ELF-1 (cell line): ENCODE measurements around the gene TBC1D9.

ENCODE experiments used
- DNase-seq: peaks from one replicate; pipeline ENCODE4 v3.0.0-alpha.2; 2016; ENCODE audit warnings: low read depth, low spot score

Gene TBC1D9

GRCh38 chr4:140691369-140691768, 64.8 kb downstream of the TBC1D9 start:
- peak; percentile 48 for DNase-seq

- DNase-seq: no peak
These were observed 66.1 kb downstream of the TBC1D9 start for GRCh38 chr4:140690093-140690492.

GRCh38 chr4:140689623-140690022, 66.6 kb downstream of the TBC1D9 start:
- no peak for DNase-seq

GRCh38 chr4:140688711-140689598, 67.2 kb downstream of the TBC1D9 start:
- no peak for DNase-seq

- DNase-seq: no peak
These were observed 69.4 kb downstream of the TBC1D9 start for GRCh38 chr4:140686796-140687195.

GRCh38 chr4:140684314-140684713, 71.9 kb downstream of the TBC1D9 start:
- DNase-seq: no peak

GRCh38 chr4:140681201-140681600, 75.0 kb downstream of the TBC1D9 start:
- no peak for DNase-seq

GRCh38 chr4:140680686-140681085, 75.5 kb downstream of the TBC1D9 start:
- DNase-seq: no peak

- no peak for DNase-seq
These were observed 76.6 kb downstream of the TBC1D9 start for GRCh38 chr4:140679576-140679975.

- DNase-seq: no peak
These were observed 80.5 kb downstream of the TBC1D9 start for GRCh38 chr4:140675599-140676231.

GRCh38 chr4:140673729-140674128, 82.5 kb downstream of the TBC1D9 start:
- no peak for DNase-seq

- no peak for DNase-seq
These were observed 83.8 kb downstream of the TBC1D9 start for GRCh38 chr4:140672416-140672815.

- no peak for DNase-seq
These were observed 88.1 kb downstream of the TBC1D9 start for GRCh38 chr4:140668111-140668510.

GRCh38 chr4:140666889-140667614, 89.1 kb downstream of the TBC1D9 start:
- DNase-seq: no peak

GRCh38 chr4:140662082-140662869, 93.9 kb downstream of the TBC1D9 start:
- no peak for DNase-seq

GRCh38 chr4:140661550-140661949, 94.6 kb downstream of the TBC1D9 start:
- DNase-seq: no peak

GRCh38 chr4:140659943-140660700, 96.1 kb downstream of the TBC1D9 start:
- DNase-seq: no peak

GRCh38 chr4:140654495-140654814, 101.7 kb downstream of the TBC1D9 start:
- DNase-seq: no peak

- DNase-seq: no peak
These were observed 102.3 kb downstream of the TBC1D9 start for GRCh38 chr4:140653718-140654494.

GRCh38 chr4:140652601-140653000, 103.6 kb downstream of the TBC1D9 start:
- no peak for DNase-seq
